Choroid plexus epithelial cell (primary cell): Measurements from ENCODE around the gene AP5S1.
"Not testable (repeated sequence)": the region's sequence is repeated elsewhere in the genome, so short reads cannot be mapped to it uniquely, and the experiment has no call there.

Experiments
- DNase-seq: peaks from one replicate; pipeline ENCODE4 v3.0.0-alpha.2; 2010; ENCODE audit warnings: low read depth
- H3K4me3 ChIP-seq: 2 replicates; pipeline ENCODE4 v1.5.1; 2011; ENCODE audit warnings: low read depth, mild to moderate bottlenecking, control low read depth, low read length, moderate library complexity
- CTCF ChIP-seq: conservative IDR thresholded peaks from 2 replicates; pipeline ENCODE4 v1.5.1; 2011; ENCODE audit warnings: low read depth, mild to moderate bottlenecking, control low read depth, inconsistent platforms, low read length, moderate library complexity

The AP5S1 gene

GRCh38 chr20:3819411-3820047, 818 bp upstream of the AP5S1 start:
- no peak for TF ChIP-seq CTCF
- DNase-seq = no peak
- peak overlapping the region; percentile 95 for H3K4me3 ChIP-seq

GRCh38 chr20:3820901-3821727, 767 bp downstream of the AP5S1 start:
- no peak for TF ChIP-seq CTCF
- no peak for DNase-seq
- peak overlapping the region; percentile 95 for H3K4me3 ChIP-seq

- no peak overlapping the region for H3K4me3 ChIP-seq
- TF ChIP-seq CTCF = no peak
- no peak for DNase-seq
Observed at GRCh38 chr20:3821996-3822395, 1.6 kb downstream of the AP5S1 start.

- no peak for TF ChIP-seq CTCF
- no peak for DNase-seq
- no peak overlapping the region for H3K4me3 ChIP-seq
Observed at GRCh38 chr20:3823881-3824280, 3.5 kb downstream of the AP5S1 start.

- H3K4me3 ChIP-seq = no peak overlapping the region
- TF ChIP-seq CTCF = no peak
- no peak for DNase-seq
Observed at GRCh38 chr20:3825526-3825925, 5.2 kb downstream of the AP5S1 start.

- H3K4me3 ChIP-seq = no peak overlapping the region
- no peak for TF ChIP-seq CTCF
- no peak for DNase-seq
Observed at GRCh38 chr20:3826420-3826819, 6.1 kb downstream of the AP5S1 start.

- no peak for DNase-seq
- H3K4me3 ChIP-seq = no peak overlapping the region
- TF ChIP-seq CTCF = no peak
Observed at GRCh38 chr20:3828798-3829197, 8.5 kb downstream of the AP5S1 start.

GRCh38 chr20:3829891-3830290, 9.5 kb downstream of the AP5S1 start:
- DNase-seq, H3K4me3 ChIP-seq: not testable (repeated sequence)
